SU-DHL-6 (cell line): ENCODE data around the gene NRBF2.

ENCODE experiments used
- H2AFZ ChIP-seq: fragments of 200-600 bp; sonication (generic); 2 replicates; pipeline ENCODE4 v1.6.1; 2014; ENCODE audit warnings: low read depth, mild to moderate bottlenecking, moderate library complexity, mixed read lengths, antibody characterized with exemption, low read length; ENCODE audit not compliant: severe bottlenecking
- H3F3A ChIP-seq: fragments of 200-600 bp; shearing (Covaris generic); 2 replicates; pipeline ENCODE4 v1.6.0; 2016; ENCODE audit warnings: antibody characterized with exemption, mild to moderate bottlenecking; ENCODE audit not compliant: insufficient read depth
- H3K27ac ChIP-seq: fragments of 200-600 bp; sonication (generic); 2 replicates; pipeline ENCODE4 v1.5.1; 2016; ENCODE audit warnings: low read depth, mild to moderate bottlenecking, low read length, moderate library complexity, mixed read lengths
- H3K27me3 ChIP-seq: fragments of 200-600 bp; sonication (generic), shearing (Covaris generic); 2 replicates; pipeline ENCODE4 v1.6.0; 2014; ENCODE audit warnings: mild to moderate bottlenecking, low read length
- H3K36me3 ChIP-seq: fragments of 200-600 bp; sonication (generic); 2 replicates; pipeline ENCODE4 v1.6.1; 2014; ENCODE audit warnings: mild to moderate bottlenecking, low read length, mixed read lengths
- H3K4me2 ChIP-seq: fragments of 300-600, 200-600 bp; shearing (Covaris generic), sonication (generic); 2 replicates; pipeline ENCODE4 v1.6.0; 2014; ENCODE audit warnings: low read length, low read depth, mild to moderate bottlenecking; ENCODE audit not compliant: poor library complexity, severe bottlenecking
- H3K4me3 ChIP-seq: fragments of 200-600 bp; sonication (generic); 2 replicates; pipeline ENCODE4 v1.5.1; 2014; ENCODE audit warnings: antibody characterized with exemption, low read length, mild to moderate bottlenecking, mixed read lengths; ENCODE audit not compliant: insufficient read depth, poor library complexity, severe bottlenecking
- H3K79me2 ChIP-seq: fragments of 200-600 bp; sonication (generic); 2 replicates; pipeline ENCODE4 v1.6.1; 2014; ENCODE audit warnings: mild to moderate bottlenecking, low read length, moderate library complexity; ENCODE audit not compliant: insufficient read depth
- H3K9ac ChIP-seq: fragments of 200-600 bp; sonication (generic); 2 replicates; pipeline ENCODE4 v1.7.0; 2014; ENCODE audit warnings: mild to moderate bottlenecking, low read length
- H3K9me2 ChIP-seq: fragments of 200-600 bp; sonication (generic); replicated peaks from 2 replicates; pipeline ENCODE4 v1.6.1; 2014; ENCODE audit warnings: low read length; ENCODE audit not compliant: insufficient read depth
- H3K9me3 ChIP-seq: fragments of 200-600 bp; sonication (generic); 2 replicates; pipeline ENCODE4 v1.6.1; 2014; ENCODE audit warnings: low read length, mixed read lengths; ENCODE audit not compliant: insufficient read depth
- H4K20me1 ChIP-seq: fragments of 200-600 bp; sonication (generic); 2 replicates; pipeline ENCODE4 v1.6.1; 2014; ENCODE audit warnings: low read depth, mild to moderate bottlenecking, antibody characterized with exemption, low read length, moderate library complexity, mixed read lengths
- EZH2phosphoT487 ChIP-seq: fragments of 200-600 bp; sonication (generic), shearing (Covaris generic); conservative IDR thresholded peaks from 2 replicates; pipeline ENCODE4 v1.6.1; 2018; ENCODE audit warnings: mild to moderate bottlenecking, antibody characterized with exemption, low read length, moderate library complexity, mixed read lengths
- TF ChIP-seq, protein P1 (sequence below): fragments of 200-600 bp; sonication (generic); IDR thresholded peaks from one replicate; pipeline ENCODE4 v1.5.1; 2017; ENCODE audit warnings: antibody characterized with exemption, mild to moderate bottlenecking, low read length, moderate library complexity; ENCODE audit not compliant: insufficient read depth, poor library complexity, severe bottlenecking

Gene NRBF2

GRCh38 chr10:63123727-63124362 is 9.3 kb upstream of the NRBF2 start:
- H3K36me3 ChIP-seq, result no peaks in the 10 kb centered on the region
- H3K27me3 ChIP-seq, result no peaks in the 10 kb centered on the region
- H3K4me2 ChIP-seq, result no peak overlapping the region
- H3K4me3 ChIP-seq, result no peak overlapping the region
- no peak overlapping the region for H2AFZ ChIP-seq
- no peak overlapping the region for H3K27ac ChIP-seq
- H3K9me2 ChIP-seq, result no peaks in the 10 kb centered on the region
- H3F3A ChIP-seq, result no peaks in the 10 kb centered on the region
- no peak overlapping the region for H3K9ac ChIP-seq
- TF ChIP-seq, protein P1, sequence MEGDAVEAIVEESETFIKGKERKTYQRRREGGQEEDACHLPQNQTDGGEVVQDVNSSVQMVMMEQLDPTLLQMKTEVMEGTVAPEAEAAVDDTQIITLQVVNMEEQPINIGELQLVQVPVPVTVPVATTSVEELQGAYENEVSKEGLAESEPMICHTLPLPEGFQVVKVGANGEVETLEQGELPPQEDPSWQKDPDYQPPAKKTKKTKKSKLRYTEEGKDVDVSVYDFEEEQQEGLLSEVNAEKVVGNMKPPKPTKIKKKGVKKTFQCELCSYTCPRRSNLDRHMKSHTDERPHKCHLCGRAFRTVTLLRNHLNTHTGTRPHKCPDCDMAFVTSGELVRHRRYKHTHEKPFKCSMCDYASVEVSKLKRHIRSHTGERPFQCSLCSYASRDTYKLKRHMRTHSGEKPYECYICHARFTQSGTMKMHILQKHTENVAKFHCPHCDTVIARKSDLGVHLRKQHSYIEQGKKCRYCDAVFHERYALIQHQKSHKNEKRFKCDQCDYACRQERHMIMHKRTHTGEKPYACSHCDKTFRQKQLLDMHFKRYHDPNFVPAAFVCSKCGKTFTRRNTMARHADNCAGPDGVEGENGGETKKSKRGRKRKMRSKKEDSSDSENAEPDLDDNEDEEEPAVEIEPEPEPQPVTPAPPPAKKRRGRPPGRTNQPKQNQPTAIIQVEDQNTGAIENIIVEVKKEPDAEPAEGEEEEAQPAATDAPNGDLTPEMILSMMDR, result no peak
- no peak for TF ChIP-seq EZH2phosphoT487
- no peaks in the 10 kb centered on the region for H3K79me2 ChIP-seq
- no peaks in the 10 kb centered on the region for H3K9me3 ChIP-seq
- H4K20me1 ChIP-seq, result no peaks in the 10 kb centered on the region

DNA sequence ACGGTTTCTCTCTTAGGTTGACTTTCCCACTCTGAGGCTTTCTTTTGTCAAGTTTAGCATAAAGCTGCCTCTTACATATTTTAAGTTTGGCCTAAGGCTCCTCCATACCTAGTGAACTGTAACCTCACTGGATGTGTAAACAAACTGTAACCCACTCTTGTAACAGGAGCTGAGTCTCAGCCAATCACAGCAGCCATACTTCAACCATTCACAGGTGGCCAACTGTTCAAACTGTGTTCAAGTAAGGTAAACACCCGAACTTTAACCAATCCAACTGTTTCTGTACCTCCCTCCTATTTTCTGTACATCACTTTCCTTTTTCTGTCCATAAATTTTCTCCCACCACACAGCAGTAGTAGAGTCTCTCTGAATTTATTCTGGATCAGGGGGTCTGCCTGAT is 7.7 kb upstream of the NRBF2 start:
- Histone ChIP-seq H3K4me3 (no peak overlapping the region), H3K27me3 (no peaks in the 10 kb centered on the region), H3K9me2 (no peaks in the 10 kb centered on the region), H3F3A (no peaks in the 10 kb centered on the region), H3K79me2 (no peaks in the 10 kb centered on the region), H3K9me3 (no peaks in the 10 kb centered on the region), H3K4me2 (no peak overlapping the region), H3K9ac (no peak overlapping the region), H3K36me3 (no peaks in the 10 kb centered on the region), H3K27ac (no peak overlapping the region), H2AFZ (no peak overlapping the region), H4K20me1 (no peaks in the 10 kb centered on the region)
- no peak for TF ChIP-seq EZH2phosphoT487
- TF ChIP-seq, protein P1, result no peak

DNA sequence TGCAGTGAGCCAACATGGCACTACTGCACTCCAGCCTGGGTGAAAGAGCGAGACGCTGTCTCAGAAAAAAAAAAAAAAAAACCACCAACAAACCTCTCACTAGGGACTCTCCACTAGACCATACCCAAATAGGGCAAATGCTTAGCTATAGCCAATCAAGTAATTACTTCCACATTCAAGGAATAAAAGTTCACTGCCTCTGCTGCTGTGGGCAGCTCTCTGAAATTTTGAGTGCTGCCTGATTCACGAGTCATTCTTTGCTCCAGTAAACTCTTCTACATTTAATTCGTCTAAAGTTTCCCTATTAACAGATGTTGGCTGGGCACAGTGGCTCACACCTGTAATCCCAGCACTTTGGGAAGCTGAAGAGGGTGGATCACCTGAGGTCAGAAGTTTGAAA is 4.7 kb upstream of the NRBF2 start:
- Histone ChIP-seq H3F3A (no peaks in the 10 kb centered on the region), H3K27ac (no peak overlapping the region), H3K4me2 (no peak overlapping the region), H3K9me3 (peaks cover 4% of the 10 kb centered on the region; the same call in 1 of the 2 replicates), H2AFZ (no peak overlapping the region), H3K79me2 (peaks cover 2% of the 10 kb centered on the region; the same call in 1 of the 2 replicates), H3K4me3 (no peak overlapping the region), H3K9ac (no peak overlapping the region), H3K36me3 (no peaks in the 10 kb centered on the region), H3K27me3 (no peaks in the 10 kb centered on the region), H3K9me2 (no peaks in the 10 kb centered on the region), H4K20me1 (no peaks in the 10 kb centered on the region)
- TF ChIP-seq, protein P1, result no peak
- no peak for TF ChIP-seq EZH2phosphoT487
